GM12878 (cell line): ENCODE measurements around the gene VWA3B.

Source experiments
- BHLHE40 ChIP-seq, 2 experiments: fragments of 450-650 bp in 1 of 2; IDR thresholded peaks; 2 replicates each; pipeline ENCODE4 v1.6.1; 2011 to 2017; ENCODE audit warnings: low read depth in 2 of 2, borderline replicate concordance in 1 of 2, improper control_type of control experiment in 1 of 2, low read length in 1 of 2, mild to moderate bottlenecking in 1 of 2
- CHD1 ChIP-seq: IDR thresholded peaks from 2 replicates; pipeline ENCODE4 v1.6.1; 2012; ENCODE audit warnings: low read depth, low read length, improper control_type of control experiment
- CHD2 ChIP-seq: IDR thresholded peaks from 2 replicates; pipeline ENCODE4 v1.6.1; 2011; ENCODE audit warnings: low read depth, low read length, improper control_type of control experiment, borderline replicate concordance
- CTCF ChIP-seq, 3 experiments: IDR thresholded peaks in 2 of 3; conservative IDR thresholded peaks in 1 of 3; 2 replicates each; pipeline ENCODE4 v1.5.1; 2011; ENCODE audit warnings: low read depth in 3 of 3, low read length in 3 of 3, mild to moderate bottlenecking in 3 of 3, control low read depth in 2 of 3, moderate library complexity in 2 of 3, inconsistent platforms in 1 of 3, mixed read lengths in 1 of 3; ENCODE audit not compliant: control insufficient read depth in 2 of 3, insufficient read depth in 1 of 3; ENCODE audit errors: extremely low read depth in 1 of 3
- EP300 ChIP-seq, 2 experiments: fragments of 150-350 bp in 1 of 2; IDR thresholded peaks; 2 replicates each; pipeline ENCODE4 v1.6.1; 2011 to 2012; ENCODE audit warnings: low read depth in 2 of 2, low read length in 2 of 2, borderline replicate concordance in 1 of 2, improper control_type of control experiment in 1 of 2, inconsistent platforms in 1 of 2; ENCODE audit not compliant: control insufficient read depth in 1 of 2
- EZH2 ChIP-seq: IDR thresholded peaks from 2 replicates; pipeline ENCODE4 v1.6.1; 2012; ENCODE audit warnings: low read depth, mild to moderate bottlenecking, control low read depth, inconsistent platforms, low read length, borderline replicate concordance; ENCODE audit not compliant: control insufficient read depth
- MTA2 ChIP-seq: fragments of 450-650 bp; IDR thresholded peaks from 2 replicates; pipeline ENCODE4 v1.6.1; 2016; ENCODE audit warnings: low read depth, mild to moderate bottlenecking, moderate library complexity
- POLR2A ChIP-seq: IDR thresholded peaks from 2 replicates; pipeline ENCODE4 v1.6.1; 2011; ENCODE audit warnings: low read depth, mild to moderate bottlenecking, low read length
- SMARCA5 ChIP-seq: fragments of 450-650 bp; IDR thresholded peaks from 2 replicates; pipeline ENCODE4 v1.6.1; 2017; ENCODE audit warnings: mild to moderate bottlenecking
- SPI1 ChIP-seq: IDR thresholded peaks from 2 replicates; pipeline ENCODE4 v1.6.1; 2011; ENCODE audit warnings: low read depth, mild to moderate bottlenecking, low read length, moderate library complexity, borderline replicate concordance; ENCODE audit not compliant: insufficient read depth
- STAT1 ChIP-seq: fragments of 450-650 bp; conservative IDR thresholded peaks from 2 replicates; pipeline ENCODE4 v1.6.1; 2014; ENCODE audit warnings: antibody characterized with exemption, mild to moderate bottlenecking
- TF ChIP-seq, protein P1 (sequence below): IDR thresholded peaks from 2 replicates; pipeline ENCODE4 v1.6.1; 2012; ENCODE audit warnings: mild to moderate bottlenecking, low read depth, low read length
- TF ChIP-seq, protein P2 (sequence below): fragments of 450-650 bp; IDR thresholded peaks from 2 replicates; pipeline ENCODE4 v1.6.1; 2017; ENCODE audit warnings: mild to moderate bottlenecking

GRCh38 chr2:98294711-98295110, 207.7 kb downstream of the VWA3B start:
- no peak for TF ChIP-seq STAT1
- no peak for TF ChIP-seq CTCF (IDR thresholded peaks at IDR 0.05 in 2 of 3, conservative IDR thresholded peaks at IDR 0.05 in 1 of 3; ENCODE audit: control insufficient read depth in 2 of 3, extremely low read depth in 1 of 3, insufficient read depth in 1 of 3, low read depth in 3 of 3, low read length in 3 of 3)
- TF ChIP-seq MTA2 = no peak
- TF ChIP-seq, protein P1, sequence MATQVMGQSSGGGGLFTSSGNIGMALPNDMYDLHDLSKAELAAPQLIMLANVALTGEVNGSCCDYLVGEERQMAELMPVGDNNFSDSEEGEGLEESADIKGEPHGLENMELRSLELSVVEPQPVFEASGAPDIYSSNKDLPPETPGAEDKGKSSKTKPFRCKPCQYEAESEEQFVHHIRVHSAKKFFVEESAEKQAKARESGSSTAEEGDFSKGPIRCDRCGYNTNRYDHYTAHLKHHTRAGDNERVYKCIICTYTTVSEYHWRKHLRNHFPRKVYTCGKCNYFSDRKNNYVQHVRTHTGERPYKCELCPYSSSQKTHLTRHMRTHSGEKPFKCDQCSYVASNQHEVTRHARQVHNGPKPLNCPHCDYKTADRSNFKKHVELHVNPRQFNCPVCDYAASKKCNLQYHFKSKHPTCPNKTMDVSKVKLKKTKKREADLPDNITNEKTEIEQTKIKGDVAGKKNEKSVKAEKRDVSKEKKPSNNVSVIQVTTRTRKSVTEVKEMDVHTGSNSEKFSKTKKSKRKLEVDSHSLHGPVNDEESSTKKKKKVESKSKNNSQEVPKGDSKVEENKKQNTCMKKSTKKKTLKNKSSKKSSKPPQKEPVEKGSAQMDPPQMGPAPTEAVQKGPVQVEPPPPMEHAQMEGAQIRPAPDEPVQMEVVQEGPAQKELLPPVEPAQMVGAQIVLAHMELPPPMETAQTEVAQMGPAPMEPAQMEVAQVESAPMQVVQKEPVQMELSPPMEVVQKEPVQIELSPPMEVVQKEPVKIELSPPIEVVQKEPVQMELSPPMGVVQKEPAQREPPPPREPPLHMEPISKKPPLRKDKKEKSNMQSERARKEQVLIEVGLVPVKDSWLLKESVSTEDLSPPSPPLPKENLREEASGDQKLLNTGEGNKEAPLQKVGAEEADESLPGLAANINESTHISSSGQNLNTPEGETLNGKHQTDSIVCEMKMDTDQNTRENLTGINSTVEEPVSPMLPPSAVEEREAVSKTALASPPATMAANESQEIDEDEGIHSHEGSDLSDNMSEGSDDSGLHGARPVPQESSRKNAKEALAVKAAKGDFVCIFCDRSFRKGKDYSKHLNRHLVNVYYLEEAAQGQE = no peak
- TF ChIP-seq CHD2 = no peak
- no peak for TF ChIP-seq POLR2A
- no peak for TF ChIP-seq SPI1
- TF ChIP-seq EZH2 = no peak
- TF ChIP-seq CHD1 = no peak
- TF ChIP-seq EP300 (IDR thresholded peaks at IDR 0.05; ENCODE audit: borderline replicate concordance in 1 of 2, control insufficient read depth in 1 of 2, low read depth in 2 of 2, low read length in 2 of 2) = no peak
- TF ChIP-seq BHLHE40 (IDR thresholded peaks at IDR 0.05; ENCODE audit: borderline replicate concordance in 1 of 2, low read depth in 2 of 2, low read length in 1 of 2) = no peak
- TF ChIP-seq, protein P2, sequence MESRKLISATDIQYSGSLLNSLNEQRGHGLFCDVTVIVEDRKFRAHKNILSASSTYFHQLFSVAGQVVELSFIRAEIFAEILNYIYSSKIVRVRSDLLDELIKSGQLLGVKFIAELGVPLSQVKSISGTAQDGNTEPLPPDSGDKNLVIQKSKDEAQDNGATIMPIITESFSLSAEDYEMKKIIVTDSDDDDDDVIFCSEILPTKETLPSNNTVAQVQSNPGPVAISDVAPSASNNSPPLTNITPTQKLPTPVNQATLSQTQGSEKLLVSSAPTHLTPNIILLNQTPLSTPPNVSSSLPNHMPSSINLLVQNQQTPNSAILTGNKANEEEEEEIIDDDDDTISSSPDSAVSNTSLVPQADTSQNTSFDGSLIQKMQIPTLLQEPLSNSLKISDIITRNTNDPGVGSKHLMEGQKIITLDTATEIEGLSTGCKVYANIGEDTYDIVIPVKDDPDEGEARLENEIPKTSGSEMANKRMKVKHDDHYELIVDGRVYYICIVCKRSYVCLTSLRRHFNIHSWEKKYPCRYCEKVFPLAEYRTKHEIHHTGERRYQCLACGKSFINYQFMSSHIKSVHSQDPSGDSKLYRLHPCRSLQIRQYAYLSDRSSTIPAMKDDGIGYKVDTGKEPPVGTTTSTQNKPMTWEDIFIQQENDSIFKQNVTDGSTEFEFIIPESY = no peak
- no peak for TF ChIP-seq SMARCA5
